GM21360 (cell line): ENCODE measurements around the gene H6PD.
"Not testable (repeated sequence)": the region's sequence is repeated elsewhere in the genome, so short reads cannot be mapped to it uniquely, and the experiment has no call there.

Source experiments
- ATAC-seq: cut with Tn5 transposase; IDR thresholded peaks from one replicate; pipeline ENCODE4 v1.9.1; 2021; ENCODE audit warnings: mild to moderate bottlenecking, moderate library complexity; ENCODE audit not compliant: unreplicated experiment

The H6PD gene

GRCh38 chr1:9294910-9295636 lies 60.5 kb downstream of the H6PD start:
- no peak for ATAC-seq

GRCh38 chr1:9295884-9296283 lies 61.3 kb downstream of the H6PD start:
- no peak for ATAC-seq

GRCh38 chr1:9296850-9297249 lies 62.3 kb downstream of the H6PD start:
- no peak for ATAC-seq

GRCh38 chr1:9297831-9298230 lies 63.3 kb downstream of the H6PD start:
- no peak for ATAC-seq

GRCh38 chr1:9298282-9298681 lies 63.7 kb downstream of the H6PD start:
- ATAC-seq = no peak

- not testable (repeated sequence) for ATAC-seq
These were observed 65.3 kb downstream of the H6PD start for GRCh38 chr1:9299571-9300541.

GRCh38 chr1:9300573-9300972 lies 66.0 kb downstream of the H6PD start:
- no peak for ATAC-seq

GRCh38 chr1:9302745-9303524 lies 68.4 kb downstream of the H6PD start:
- no peak for ATAC-seq

- ATAC-seq = no peak
These were observed 69.3 kb downstream of the H6PD start for GRCh38 chr1:9303916-9304315.

- ATAC-seq = no peak
These were observed 70.6 kb downstream of the H6PD start for GRCh38 chr1:9305216-9305615.

- no peak for ATAC-seq
These were observed 71.4 kb downstream of the H6PD start for GRCh38 chr1:9306006-9306405.

GRCh38 chr1:9307303-9307702 lies 72.7 kb downstream of the H6PD start:
- no peak for ATAC-seq

GRCh38 chr1:9308236-9308785 lies 73.7 kb downstream of the H6PD start:
- no peak for ATAC-seq

- ATAC-seq = no peak
These were observed 74.5 kb downstream of the H6PD start for GRCh38 chr1:9309080-9309479.

GRCh38 chr1:9309991-9310390 lies 75.4 kb downstream of the H6PD start:
- no peak for ATAC-seq

- no peak for ATAC-seq
These were observed 76.5 kb downstream of the H6PD start for GRCh38 chr1:9311029-9311428.

- ATAC-seq = no peak
These were observed 76.9 kb downstream of the H6PD start for GRCh38 chr1:9311479-9311878.

GRCh38 chr1:9312168-9312720 lies 77.7 kb downstream of the H6PD start:
- no peak for ATAC-seq

- ATAC-seq = no peak
These were observed 79.0 kb downstream of the H6PD start for GRCh38 chr1:9313576-9313975.

- ATAC-seq = no peak
These were observed 79.5 kb downstream of the H6PD start for GRCh38 chr1:9314111-9314510.
